NCI-H2227 (cell line): ENCODE data around the gene CYB561D1.

Experiments used
- DNase-seq: peaks from one replicate; lab custom pipeline; 2025; ENCODE audit not compliant: unreplicated experiment; lab: John Stamatoyannopoulos, UW

CYB561D1 gene

GRCh38 chr1:109499661-109500536 is 6.0 kb downstream of the CYB561D1 start:
- DNase-seq: peak; percentile 83

GRCh38 chr1:109500941-109501381 is 7.1 kb downstream of the CYB561D1 start:
- DNase-seq: no peak

GRCh38 chr1:109501644-109502363 is 7.9 kb downstream of the CYB561D1 start:
- DNase-seq: no peak

- DNase-seq: no peak
These were observed 8.5 kb downstream of the CYB561D1 start for GRCh38 chr1:109502364-109502851.

GRCh38 chr1:109503935-109504334 is 10.0 kb downstream of the CYB561D1 start:
- DNase-seq: no peak

- no peak for DNase-seq
These were observed 11.1 kb downstream of the CYB561D1 start for GRCh38 chr1:109504974-109505373.

- DNase-seq: no peak
These were observed 14.3 kb downstream of the CYB561D1 start for GRCh38 chr1:109508001-109508872.

- no peak for DNase-seq
These were observed 14.9 kb downstream of the CYB561D1 start for GRCh38 chr1:109508873-109509175.

- DNase-seq: peak; percentile 89
These were observed 15.6 kb downstream of the CYB561D1 start, which contains the start of gene AMIGO1 for GRCh38 chr1:109509176-109510134. Gene AMIGO1, minus strand, starts transcription at chr1:109509727. Its CDS starts 815 bp downstream, at chr1:109508912.

- no peak for DNase-seq
These were observed 19.3 kb downstream of the CYB561D1 start for GRCh38 chr1:109513110-109513710.

- no peak for DNase-seq
These were observed 21.0 kb downstream of the CYB561D1 start for GRCh38 chr1:109514846-109515245.

- DNase-seq: no peak
These were observed 23.0 kb downstream of the CYB561D1 start for GRCh38 chr1:109516872-109517271.

GRCh38 chr1:109517337-109517736 is 23.4 kb downstream of the CYB561D1 start:
- DNase-seq: no peak

- no peak for DNase-seq
These were observed 27.4 kb downstream of the CYB561D1 start for GRCh38 chr1:109521002-109521951.

GRCh38 chr1:109522026-109522425 is 28.1 kb downstream of the CYB561D1 start:
- DNase-seq: no peak

- no peak for DNase-seq
These were observed 29.8 kb downstream of the CYB561D1 start for GRCh38 chr1:109523706-109524105.

GRCh38 chr1:109527098-109527811 is 33.4 kb downstream of the CYB561D1 start:
- no peak for DNase-seq
